Breast epithelium (tissue), 4 donors: Measurements from ENCODE around the gene ORC4. TPM values are rescaled to one million over a fixed set of nuclear protein-coding genes. Genes with fewer than 3 reads are reported as not detected.

ENCODE experiments used
- DNase-seq, 2 donors: peaks; one replicate each; pipeline ENCODE4 v3.0.0-alpha.2; 2019; ENCODE audit warnings: low spot score in 2 of 2
- H3K27ac ChIP-seq, 2 donors: fragments of 200-600 bp; sonication (generic) in 1 of 2; one replicate each; pipeline ENCODE4 v1.5.1; 2016 to 2019; ENCODE audit warnings: mild to moderate bottlenecking in 1 of 2
- H3K27me3 ChIP-seq, 2 donors: fragments of 200-600 bp; sonication (generic) in 1 of 2; one replicate each; pipeline versions ENCODE4 v1.5.1 to v1.6.0; 2017 to 2019; ENCODE audit warnings: control low read depth in 1 of 2, mild to moderate bottlenecking in 1 of 2
- H3K36me3 ChIP-seq: fragments of 200-600 bp; one replicate; pipeline ENCODE4 v1.5.1; 2019
- H3K4me1 ChIP-seq, 2 donors: fragments of 200-600 bp; sonication (generic); one replicate each; pipeline ENCODE4 v1.5.1; 2016 to 2019; ENCODE audit warnings: control low read depth in 1 of 2
- H3K4me3 ChIP-seq, 3 donors: fragments of 200-600 bp; sonication (generic); 1 replicate in 2 of 3; 2 replicates in 1 of 3; pipeline ENCODE4 v1.5.1; 2016 to 2019; ENCODE audit warnings: mild to moderate bottlenecking in 3 of 3, moderate library complexity in 2 of 3
- H3K9me3 ChIP-seq, 2 donors: fragments of 200-600 bp; sonication (generic) in 1 of 2; one replicate each; pipeline ENCODE4 v1.5.1; 2016 to 2019; ENCODE audit warnings: control low read depth in 1 of 2
- POLR2A ChIP-seq: fragments of 450-650 bp; IDR thresholded peaks from one replicate; pipeline ENCODE4 v1.6.1; 2016; ENCODE audit warnings: antibody characterized with exemption, mild to moderate bottlenecking, moderate library complexity
- POLR2AphosphoS5 ChIP-seq, 3 donors: sonication (generic); formaldehyde crosslinking; IDR thresholded peaks; one replicate each; pipeline ENCODE4 v1.6.1; 2017; ENCODE audit warnings: antibody characterized with exemption in 3 of 3
- intact Hi-C: fragments of 100-400 bp; cut with DNase I; formaldehyde crosslinking; loops from one replicate; pipeline ENCODE4 v1.15.1; 2023; ENCODE audit warnings: low total_unique reads
- total RNA-seq, 3 donors: library from RNA; depleted of rRNA; stranded (reverse); fragments of >200 nt; gene quantifications; one replicate each; pipeline ENCODE4 v1.1.0, GENCODE V29; 2016
- TF ChIP-seq, protein P1 (sequence below), 3 donors: fragments of 450-650 bp; IDR thresholded peaks; one replicate each; pipeline ENCODE4 v1.5.1; 2016 to 2017; ENCODE audit warnings: antibody characterized with exemption in 3 of 3, mild to moderate bottlenecking in 3 of 3, moderate library complexity in 3 of 3

ORC4 gene
- total RNA-seq, 3 donors from 2014 or later, result 36.5 to 87.5 (median 42.9) TPM

GRCh38 chr2:148026573-148026972 is 6.0 kb upstream of the ORC4 start:
- no peak overlapping the region for H3K4me3 ChIP-seq
- intact Hi-C loops, result no loop called here
- no peaks in the 10 kb centered on the region for H3K9me3 ChIP-seq
- TF ChIP-seq POLR2AphosphoS5 (IDR thresholded peaks at IDR 0.05), result no peak
- TF ChIP-seq, protein P1, sequence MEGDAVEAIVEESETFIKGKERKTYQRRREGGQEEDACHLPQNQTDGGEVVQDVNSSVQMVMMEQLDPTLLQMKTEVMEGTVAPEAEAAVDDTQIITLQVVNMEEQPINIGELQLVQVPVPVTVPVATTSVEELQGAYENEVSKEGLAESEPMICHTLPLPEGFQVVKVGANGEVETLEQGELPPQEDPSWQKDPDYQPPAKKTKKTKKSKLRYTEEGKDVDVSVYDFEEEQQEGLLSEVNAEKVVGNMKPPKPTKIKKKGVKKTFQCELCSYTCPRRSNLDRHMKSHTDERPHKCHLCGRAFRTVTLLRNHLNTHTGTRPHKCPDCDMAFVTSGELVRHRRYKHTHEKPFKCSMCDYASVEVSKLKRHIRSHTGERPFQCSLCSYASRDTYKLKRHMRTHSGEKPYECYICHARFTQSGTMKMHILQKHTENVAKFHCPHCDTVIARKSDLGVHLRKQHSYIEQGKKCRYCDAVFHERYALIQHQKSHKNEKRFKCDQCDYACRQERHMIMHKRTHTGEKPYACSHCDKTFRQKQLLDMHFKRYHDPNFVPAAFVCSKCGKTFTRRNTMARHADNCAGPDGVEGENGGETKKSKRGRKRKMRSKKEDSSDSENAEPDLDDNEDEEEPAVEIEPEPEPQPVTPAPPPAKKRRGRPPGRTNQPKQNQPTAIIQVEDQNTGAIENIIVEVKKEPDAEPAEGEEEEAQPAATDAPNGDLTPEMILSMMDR (IDR thresholded peaks at IDR 0.05), result no peak
- no peak for TF ChIP-seq POLR2A
- H3K36me3 ChIP-seq, result no peaks in the 10 kb centered on the region
- H3K4me1 ChIP-seq, result peaks cover 0 to 8% of the 10 kb centered on the region in 2 donors
- no peak for DNase-seq
- no peak overlapping the region for H3K27ac ChIP-seq
- no peaks in the 10 kb centered on the region for H3K27me3 ChIP-seq

GRCh38 chr2:148023861-148024260 is 3.3 kb upstream of the ORC4 start:
- TF ChIP-seq, protein P1 (IDR thresholded peaks at IDR 0.05), result no peak
- TF ChIP-seq POLR2AphosphoS5 (IDR thresholded peaks at IDR 0.05) (no peak), POLR2A (no peak)
- intact Hi-C loops, result no loop called here
- Histone ChIP-seq H3K27ac (no peak overlapping the region), H3K36me3 (no peaks in the 10 kb centered on the region), H3K9me3 (no peaks in the 10 kb centered on the region), H3K4me3 (no peak overlapping the region), H3K4me1 (peaks cover 0 to 8% of the 10 kb centered on the region in 2 donors), H3K27me3 (no peaks in the 10 kb centered on the region)
- DNase-seq, result no peak

DNA sequence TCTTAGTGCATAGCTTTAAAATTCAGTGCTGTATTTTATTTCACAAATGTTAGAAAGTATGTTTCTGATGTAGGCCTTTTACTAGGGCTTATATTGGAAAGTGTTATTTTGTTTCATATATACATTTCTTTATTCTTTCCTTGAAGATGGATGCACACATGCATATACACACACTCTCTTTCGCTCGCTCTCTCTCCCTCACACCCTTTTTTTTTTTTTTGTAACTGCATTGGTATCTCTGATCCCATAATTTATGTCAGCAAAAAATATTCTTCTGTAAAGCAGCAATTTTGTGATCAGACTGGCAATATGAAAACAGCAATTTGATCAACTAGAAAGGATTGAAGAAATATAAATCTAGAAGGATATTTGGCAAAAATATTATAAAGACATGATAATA is 2.3 kb upstream of the ORC4 start:
- H3K4me1 ChIP-seq, result peaks cover 0 to 8% of the 10 kb centered on the region in 2 donors
- no peaks in the 10 kb centered on the region for H3K36me3 ChIP-seq
- TF ChIP-seq POLR2AphosphoS5 (IDR thresholded peaks at IDR 0.05) (no peak), POLR2A (no peak)
- TF ChIP-seq, protein P1 (IDR thresholded peaks at IDR 0.05), result no peak
- H3K27ac ChIP-seq, result no peak overlapping the region
- no peaks in the 10 kb centered on the region for H3K27me3 ChIP-seq
- no peak for DNase-seq
- H3K9me3 ChIP-seq, result no peaks in the 10 kb centered on the region
- H3K4me3 ChIP-seq, result no peak overlapping the region
- intact Hi-C loops, result no loop called here

DNA sequence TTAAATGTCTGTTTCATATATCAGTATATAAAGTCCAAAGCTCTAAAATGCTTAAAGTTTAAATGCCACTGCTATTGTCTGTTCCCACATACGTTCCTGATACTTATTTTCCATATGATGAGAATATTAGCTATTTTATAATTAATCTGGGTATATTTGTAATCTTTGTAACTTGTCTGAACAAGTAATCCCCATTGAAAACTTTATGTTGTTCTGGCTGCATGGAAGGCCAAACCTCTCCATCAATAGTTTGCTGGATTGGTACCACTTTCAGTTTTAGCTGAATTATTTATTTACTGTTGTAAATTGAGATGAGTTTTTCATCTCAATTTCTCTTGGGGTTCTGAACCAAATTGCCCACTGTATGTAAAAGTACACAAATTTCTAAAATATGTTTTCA is 1.8 kb upstream of the ORC4 start:
- no peak for DNase-seq
- Histone ChIP-seq H3K27me3 (no peaks in the 10 kb centered on the region), H3K27ac (no peak overlapping the region), H3K4me1 (peaks cover 0 to 8% of the 10 kb centered on the region in 2 donors), H3K9me3 (no peaks in the 10 kb centered on the region), H3K4me3 (peak overlapping the region; percentile 60 to 80 (median 78)), H3K36me3 (no peaks in the 10 kb centered on the region)
- TF ChIP-seq POLR2A, result no peak
- no peak for TF ChIP-seq POLR2AphosphoS5 (IDR thresholded peaks at IDR 0.05)
- TF ChIP-seq, protein P1 (IDR thresholded peaks at IDR 0.05), result no peak
- intact Hi-C loops, result no loop called here

DNA sequence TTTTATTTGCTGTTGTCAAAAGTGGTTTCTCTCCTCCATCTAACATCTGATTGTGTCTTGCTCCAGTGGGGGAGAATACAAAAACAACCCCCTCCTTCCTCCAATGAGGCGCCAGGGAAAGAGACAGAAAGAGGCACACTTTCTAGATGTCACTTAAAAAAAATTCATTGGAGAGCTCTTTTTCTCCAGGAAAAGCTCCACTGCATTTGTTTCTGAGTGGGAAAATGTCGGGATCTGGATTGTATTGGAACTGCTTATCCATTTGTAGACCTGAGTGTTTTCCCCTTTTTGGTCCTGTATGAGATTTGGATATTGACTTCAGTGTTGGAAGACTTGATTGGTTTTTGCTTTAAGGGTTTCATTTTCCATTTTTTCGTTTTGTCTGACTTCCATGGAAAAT is 1.3 kb upstream of the ORC4 start:
- no peaks in the 10 kb centered on the region for H3K9me3 ChIP-seq
- intact Hi-C loops, result no loop called here
- no peak for TF ChIP-seq POLR2A
- TF ChIP-seq POLR2AphosphoS5 (IDR thresholded peaks at IDR 0.05), result no peak
- TF ChIP-seq, protein P1 (IDR thresholded peaks at IDR 0.05), result no peak
- peak overlapping the region; percentile 90 to 93 for H3K27ac ChIP-seq
- peaks cover 0 to 8% of the 10 kb centered on the region in 2 donors for H3K4me1 ChIP-seq
- no peak for DNase-seq
- H3K36me3 ChIP-seq, result no peaks in the 10 kb centered on the region
- H3K27me3 ChIP-seq, result no peaks in the 10 kb centered on the region
- H3K4me3 ChIP-seq, result peak overlapping the region; percentile 60 to 80 (median 78)
